KOPT-K1 (cell line): ENCODE measurements around the gene TOX2.

Experiments used
- H3K27ac ChIP-seq: fragments of 200-600 bp; sonication (generic); 2 replicates; pipeline ENCODE4 v1.5.1; 2016; ENCODE audit warnings: antibody characterized with exemption, mild to moderate bottlenecking, low read depth, low read length; ENCODE audit not compliant: poor library complexity, severe bottlenecking
- H3K36me3 ChIP-seq: fragments of 200-600 bp; sonication (generic); 2 replicates; pipeline ENCODE4 v1.5.1; 2017; ENCODE audit warnings: antibody characterized with exemption, mild to moderate bottlenecking, low read length, moderate library complexity; ENCODE audit not compliant: insufficient read depth
- H3K9me3 ChIP-seq: fragments of 200-600 bp; sonication (generic); 2 replicates; pipeline ENCODE4 v1.5.1; 2017; ENCODE audit warnings: antibody characterized with exemption, low read length, mild to moderate bottlenecking; ENCODE audit not compliant: insufficient read depth, poor library complexity, severe bottlenecking

TOX2 gene

DNA sequence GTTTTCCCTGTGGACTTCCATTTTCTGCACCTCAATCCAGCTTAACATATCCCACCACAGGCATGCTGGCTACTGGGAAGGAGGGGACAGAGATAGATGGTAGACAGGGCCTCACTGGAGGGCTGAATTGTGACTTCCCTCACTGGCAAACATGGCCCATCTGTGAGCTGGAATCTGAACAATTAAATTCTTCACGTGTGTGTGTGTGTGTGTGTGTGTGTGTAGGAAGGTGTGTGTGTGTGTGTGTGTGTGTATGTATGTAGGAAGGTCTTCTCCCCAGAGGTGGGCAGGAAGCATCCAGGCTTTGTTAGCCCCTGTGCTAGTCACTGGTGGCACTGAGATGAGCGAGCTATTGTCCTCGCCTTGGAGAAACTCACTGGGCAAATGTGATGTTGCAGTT, 5.4 kb upstream of the TOX2 start:
- no peak overlapping the region for H3K27ac ChIP-seq
- no peaks in the 10 kb centered on the region for H3K36me3 ChIP-seq
- H3K9me3 ChIP-seq: peaks cover 34% of the 10 kb centered on the region

DNA sequence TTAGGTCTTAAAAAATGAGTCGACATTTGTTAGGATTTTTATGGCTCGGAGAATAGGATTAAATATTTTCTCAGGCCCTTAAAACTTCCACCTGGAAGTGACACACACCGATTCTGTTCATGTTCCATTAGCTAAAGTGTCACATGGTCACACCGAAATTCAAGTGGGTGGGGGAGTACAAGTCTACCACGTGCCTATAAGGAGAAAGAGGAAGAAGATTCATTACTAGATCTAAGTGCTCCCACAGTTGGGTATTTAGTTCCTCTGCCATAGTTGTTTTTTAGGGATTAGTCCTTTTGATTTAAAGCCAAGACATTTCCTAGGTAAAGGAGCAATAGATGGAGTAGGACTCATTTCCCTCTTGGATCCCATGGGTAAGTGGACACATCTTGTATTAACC, 4.9 kb upstream of the TOX2 start:
- Histone ChIP-seq H3K36me3 (no peaks in the 10 kb centered on the region), H3K27ac (no peak overlapping the region), H3K9me3 (peaks cover 36% of the 10 kb centered on the region)

GRCh38 chr20:43910564-43910963, 4.1 kb upstream of the TOX2 start:
- H3K36me3 ChIP-seq: no peaks in the 10 kb centered on the region
- H3K27ac ChIP-seq: no peak overlapping the region
- H3K9me3 ChIP-seq: peaks cover 36% of the 10 kb centered on the region

- H3K9me3 ChIP-seq: peaks cover 36% of the 10 kb centered on the region
- no peak overlapping the region for H3K27ac ChIP-seq
- H3K36me3 ChIP-seq: no peaks in the 10 kb centered on the region
Observed at GRCh38 chr20:43911066-43911465, 3.6 kb upstream of the TOX2 start.

- no peak overlapping the region for H3K27ac ChIP-seq
- no peaks in the 10 kb centered on the region for H3K36me3 ChIP-seq
- H3K9me3 ChIP-seq: peaks cover 29% of the 10 kb centered on the region
Observed at GRCh38 chr20:43913291-43914025, 1.2 kb upstream of the TOX2 start.

DNA sequence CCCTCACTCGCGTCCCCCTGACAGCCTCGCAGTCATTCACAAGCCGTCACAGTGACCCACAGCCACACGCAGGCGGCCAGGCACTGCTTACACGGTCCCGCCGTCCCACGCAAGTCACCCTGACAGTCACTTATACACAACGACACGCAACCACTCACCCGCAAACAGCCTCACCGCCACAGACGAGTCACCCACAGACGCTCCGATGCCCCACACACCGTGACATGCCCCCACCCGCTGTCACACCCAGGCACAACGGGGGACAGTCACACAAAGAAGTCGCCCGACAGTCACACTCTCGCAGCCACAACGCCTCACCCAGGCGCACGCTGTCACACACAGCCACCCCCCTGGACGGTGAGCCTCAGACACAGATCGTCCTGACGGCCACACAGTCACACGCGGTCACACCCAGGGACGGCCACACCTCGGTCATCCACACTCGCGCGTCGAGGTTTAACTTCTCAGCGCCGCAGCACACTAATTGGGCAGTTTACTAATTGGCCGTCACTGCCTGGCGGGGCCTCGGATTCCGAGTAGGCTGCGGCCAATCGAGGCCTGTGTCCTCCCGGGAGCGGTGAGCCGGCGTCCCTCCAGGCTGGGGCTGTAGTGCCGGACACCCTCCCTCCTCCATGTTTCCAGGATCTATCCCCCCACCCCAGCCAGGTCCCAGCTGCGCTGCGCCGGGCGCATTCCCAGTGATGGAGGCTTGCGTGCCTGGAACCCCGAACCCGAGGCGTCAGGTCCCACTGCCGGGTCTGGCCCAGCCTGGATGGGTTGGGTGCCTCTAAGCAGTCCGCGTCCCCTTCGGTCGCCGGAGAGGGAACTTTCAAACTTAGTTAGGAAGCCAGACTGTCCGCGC, 790 bp downstream of the TOX2 start:
- H3K9me3 ChIP-seq: peaks cover 25% of the 10 kb centered on the region
- H3K36me3 ChIP-seq: no peaks in the 10 kb centered on the region
- no peak overlapping the region for H3K27ac ChIP-seq

DNA sequence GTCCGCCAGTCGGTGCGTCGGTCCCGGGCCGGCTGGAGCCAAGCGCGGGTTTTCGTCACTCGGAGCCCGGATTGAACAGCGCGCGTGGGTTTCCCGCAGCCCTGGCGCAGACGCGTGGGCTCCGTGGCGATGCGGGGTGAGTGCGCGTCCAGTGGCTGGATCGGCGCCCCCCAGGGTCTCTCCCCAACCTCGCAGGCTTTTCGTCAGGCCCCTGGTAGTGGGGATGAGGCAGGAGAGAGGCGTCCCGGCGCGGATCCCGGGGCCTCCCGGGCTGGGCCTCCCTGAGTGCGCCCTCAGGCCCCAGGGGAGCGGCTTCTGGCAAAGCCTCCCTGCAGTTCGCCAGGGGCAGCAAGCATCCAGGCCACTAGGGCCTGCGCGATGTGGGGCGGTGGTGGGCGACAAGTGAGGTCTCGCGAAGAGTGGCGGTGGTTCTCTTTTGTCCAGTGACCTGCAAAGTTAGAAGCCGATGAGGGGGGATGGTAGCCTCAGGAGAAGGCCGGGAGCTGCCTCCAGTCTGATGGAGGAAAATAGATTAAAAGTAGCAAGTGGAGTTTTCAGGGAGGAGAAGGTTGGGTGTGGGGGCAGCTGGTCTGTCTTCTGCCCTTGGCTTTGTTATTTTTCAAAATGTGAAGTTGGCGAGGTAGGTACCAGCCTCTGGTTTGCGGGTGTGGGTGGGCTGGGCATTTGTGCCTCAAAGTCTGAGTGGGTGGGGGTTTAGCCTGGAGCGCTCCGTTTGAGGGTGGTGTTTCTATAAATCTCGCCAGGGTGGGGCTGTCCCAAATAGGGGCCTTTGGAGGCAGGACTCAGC, 1.6 kb downstream of the TOX2 start:
- Histone ChIP-seq H3K27ac (no peak overlapping the region), H3K9me3 (peaks cover 25% of the 10 kb centered on the region), H3K36me3 (no peaks in the 10 kb centered on the region)

DNA sequence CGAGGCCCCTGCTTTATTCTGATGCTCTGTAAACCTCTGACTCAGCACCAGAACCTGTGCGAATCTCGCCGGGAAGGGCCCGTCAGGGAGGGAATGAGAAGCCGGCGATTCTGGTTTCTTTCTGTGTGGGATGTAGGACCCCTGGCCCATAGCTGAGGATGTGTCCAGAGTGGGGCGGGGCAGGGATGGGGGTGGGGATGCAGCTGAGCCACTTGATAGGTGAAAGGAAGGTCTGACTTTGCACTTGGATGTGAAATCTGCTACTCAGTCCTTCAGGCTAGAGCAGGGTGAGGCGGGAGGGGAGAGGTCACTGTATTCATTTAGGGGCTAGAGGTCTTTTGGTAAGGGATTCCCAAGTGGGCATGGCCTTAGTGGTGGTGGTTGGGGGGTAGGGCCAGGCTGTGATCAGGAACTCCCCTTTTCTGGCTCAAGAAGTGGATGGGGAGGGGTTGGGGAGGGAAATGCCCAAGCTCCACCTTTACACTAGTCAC, 2.3 kb downstream of the TOX2 start:
- no peaks in the 10 kb centered on the region for H3K36me3 ChIP-seq
- peaks cover 23% of the 10 kb centered on the region for H3K9me3 ChIP-seq
- no peak overlapping the region for H3K27ac ChIP-seq

DNA sequence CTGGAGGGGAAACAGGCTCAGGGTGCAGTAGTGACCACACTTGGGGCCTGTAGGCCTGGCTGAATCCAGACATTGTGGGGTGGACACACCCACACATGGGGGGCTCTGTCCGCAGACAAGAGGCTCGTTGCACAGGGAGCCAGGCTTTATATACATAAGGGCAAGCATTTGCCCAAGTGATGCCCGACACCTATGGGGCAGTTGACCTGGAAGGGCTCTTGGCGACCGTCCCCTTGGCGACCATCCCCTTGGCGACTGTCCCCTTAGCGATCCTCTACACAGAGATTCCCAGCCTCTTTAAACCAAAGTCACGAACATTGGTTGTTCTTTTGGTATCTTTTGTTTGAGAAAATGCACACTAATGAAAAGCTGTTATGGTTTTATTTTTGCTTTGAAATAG, 2.7 kb downstream of the TOX2 start:
- Histone ChIP-seq H3K27ac (no peak overlapping the region), H3K9me3 (peaks cover 18% of the 10 kb centered on the region), H3K36me3 (no peaks in the 10 kb centered on the region)

DNA sequence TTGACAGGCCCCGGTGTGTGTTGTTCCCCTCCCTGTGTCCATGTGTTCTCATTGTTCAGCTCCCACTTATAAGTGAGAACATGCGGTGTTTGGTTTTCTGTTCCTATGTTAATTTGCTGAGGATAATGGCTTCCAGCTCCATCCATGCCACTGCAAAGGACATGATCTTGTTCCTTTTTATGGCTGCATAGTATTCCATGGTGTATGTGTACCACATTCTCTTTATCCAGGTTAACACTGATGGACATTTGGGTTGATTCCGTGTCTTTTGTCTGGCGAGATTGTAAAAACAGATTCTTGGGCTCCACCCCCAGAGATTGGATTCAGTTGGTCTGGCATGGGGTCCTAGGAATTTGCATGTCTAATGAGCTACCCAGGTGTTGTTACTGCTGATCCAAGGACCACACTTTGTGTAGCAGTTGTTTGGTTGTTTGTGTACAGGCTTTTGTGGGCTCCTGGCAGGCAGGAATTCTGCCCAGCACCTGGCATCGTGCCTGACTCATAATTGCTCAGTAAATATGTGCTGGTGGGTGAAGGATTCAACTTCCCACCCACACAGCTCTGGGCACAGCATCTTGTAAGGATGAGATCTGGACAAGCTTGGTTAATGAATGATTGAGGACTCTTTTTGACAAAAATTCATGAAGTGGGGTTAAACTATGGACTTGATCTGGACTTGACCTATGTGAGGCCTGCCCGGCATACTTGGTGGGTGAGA, 5.2 kb downstream of the TOX2 start:
- Histone ChIP-seq H3K27ac (no peak overlapping the region), H3K9me3 (no peaks in the 10 kb centered on the region), H3K36me3 (no peaks in the 10 kb centered on the region)

DNA sequence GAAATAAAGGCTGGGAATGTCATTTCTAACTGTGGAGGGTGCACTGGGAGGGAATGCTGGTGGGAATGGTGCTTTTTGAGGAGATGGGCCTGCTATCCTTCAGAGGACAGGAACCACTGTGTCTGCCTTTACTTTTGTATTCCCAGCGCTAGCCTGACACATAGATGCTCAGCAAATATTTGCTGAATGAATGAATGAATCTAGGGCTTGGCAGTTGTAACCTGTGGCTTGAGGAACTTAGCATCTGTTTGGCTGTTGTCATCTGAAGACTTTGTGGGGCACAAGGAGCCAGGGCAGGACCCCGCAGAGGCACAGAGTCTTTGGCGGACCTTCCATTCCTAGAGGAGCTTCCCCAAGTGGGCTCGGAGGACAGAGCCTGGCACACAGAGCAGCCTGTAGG, 6.1 kb downstream of the TOX2 start:
- no peaks in the 10 kb centered on the region for H3K36me3 ChIP-seq
- no peaks in the 10 kb centered on the region for H3K9me3 ChIP-seq
- H3K27ac ChIP-seq: no peak overlapping the region

GRCh38 chr20:43921227-43921780, 6.7 kb downstream of the TOX2 start:
- Histone ChIP-seq H3K36me3 (no peaks in the 10 kb centered on the region), H3K27ac (no peak overlapping the region), H3K9me3 (no peaks in the 10 kb centered on the region)

- no peak overlapping the region for H3K27ac ChIP-seq
- H3K9me3 ChIP-seq: no peaks in the 10 kb centered on the region
- H3K36me3 ChIP-seq: no peaks in the 10 kb centered on the region
Observed at GRCh38 chr20:43922614-43923013, 8.0 kb downstream of the TOX2 start.

- H3K9me3 ChIP-seq: no peaks in the 10 kb centered on the region
- H3K36me3 ChIP-seq: no peaks in the 10 kb centered on the region
- H3K27ac ChIP-seq: no peak overlapping the region
Observed at GRCh38 chr20:43923322-43923721, 8.7 kb downstream of the TOX2 start.
